HCT116 (cell line): ENCODE results near the gene SIK1. TPM values are rescaled to one million over a fixed set of nuclear protein-coding genes. Genes with fewer than 3 reads are reported as not detected.

Experiments used
- ATAC-seq: fragments of 200-7000 bp; cut with Tn5 transposase; 2 replicates; pipeline ENCODE4 v1.9.1; 2020; ENCODE audit warnings: mild to moderate bottlenecking, moderate library complexity
- BruUV-seq: library from RNA; stranded (reverse); fragments of 400-500 nt; replicated peaks from 2 replicates; lab custom pipeline; 2021; lab: Mats Ljungman, UMichigan
- CTCF ChIA-PET: fragments of 300-600 bp; sonication (Branson Sonifier 250); formaldehyde crosslinking; loops from one replicate; lab custom pipeline; 2021; ENCODE audit warnings: antibody characterized with exemption; lab: Charles Lee
- POLR2A ChIA-PET: fragments of 300-600, 350-600 bp; sonication (Branson Sonifier 250); formaldehyde crosslinking; loops from one replicate; lab custom pipeline; 2021; ENCODE audit warnings: antibody characterized with exemption; lab: Charles Lee
- RAD21 ChIA-PET, 2 experiments: fragments of 300-600 bp; sonication (Branson Sonifier 250); formaldehyde crosslinking; loops; one replicate each; lab custom pipeline; 2023; ENCODE audit warnings: low total read pairs in 2 of 2; ENCODE audit not compliant: uncharacterized antibody in 2 of 2, unreplicated experiment in 2 of 2, low non-redundant PET in 1 of 2; lab: Charles Lee
- DNase-seq: peaks from one replicate; pipeline ENCODE4 v3.0.0-alpha.2; 2010; ENCODE audit warnings: low read depth, low spot score
- H2AFZ ChIP-seq: fragments of 200-600 bp; shearing (Covaris generic), sonication (generic); 2 replicates; pipeline ENCODE4 v1.6.1; 2017; ENCODE audit warnings: low read depth, mixed run types, mixed read lengths, antibody characterized with exemption, low read length; ENCODE audit not compliant: poor library complexity, severe bottlenecking
- H3K27ac ChIP-seq: 2 replicates; pipeline ENCODE4 v1.5.1; 2012; ENCODE audit warnings: low read depth, low read length
- H3K27me3 ChIP-seq: fragments of 200-600 bp; sonication (generic); 2 replicates; pipeline ENCODE4 v1.6.1; 2016; ENCODE audit warnings: mixed run types, low read length, mixed read lengths; ENCODE audit not compliant: insufficient read depth
- H3K36me3 ChIP-seq, 2 experiments: fragments of 200-500 bp in 1 of 2; fragments of 200-600 bp in 1 of 2; sonication (Bioruptor generic) in 1 of 2; sonication (generic) in 1 of 2; 2 replicates each; pipeline versions ENCODE4 v1.5.1 to v1.6.1; 2014 to 2016; ENCODE audit warnings: low read length in 2 of 2, inconsistent platforms in 1 of 2, mixed read lengths in 1 of 2, mixed run types in 1 of 2; ENCODE audit not compliant: insufficient read depth in 2 of 2, control insufficient read depth in 1 of 2
- H3K4me1 ChIP-seq, 2 experiments: fragments of 200-600 bp in 1 of 2; sonication (generic) in 1 of 2; 2 replicates each; pipeline versions ENCODE4 v1.5.1 to v1.6.1; 2012 to 2017; ENCODE audit warnings: low read length in 2 of 2, inconsistent platforms in 1 of 2, mild to moderate bottlenecking in 1 of 2, mixed read lengths in 1 of 2, mixed run types in 1 of 2, moderate library complexity in 1 of 2; ENCODE audit not compliant: insufficient read depth in 2 of 2, control insufficient read depth in 1 of 2
- H3K4me2 ChIP-seq: fragments of 200-600 bp; sonication (generic); 2 replicates; pipeline ENCODE4 v1.6.1; 2017; ENCODE audit warnings: mixed run types, low read length, mixed read lengths
- H3K4me3 ChIP-seq, 2 experiments: fragments of 200-600 bp in 1 of 2; sonication (generic) in 1 of 2; replicated peaks in 1 of 2; 2 replicates each; pipeline ENCODE4 v1.5.1; 2011 to 2016; ENCODE audit warnings: low read length in 2 of 2, control low read depth in 1 of 2, low read depth in 1 of 2, mild to moderate bottlenecking in 1 of 2, mixed read lengths in 1 of 2, mixed run types in 1 of 2
- H3K79me2 ChIP-seq: fragments of 200-600 bp; sonication (generic); 2 replicates; pipeline ENCODE4 v1.6.1; 2017; ENCODE audit warnings: mild to moderate bottlenecking, mixed run types, low read length, moderate library complexity, mixed read lengths; ENCODE audit not compliant: insufficient read depth
- H3K9ac ChIP-seq: fragments of 200-600 bp; sonication (generic); 2 replicates; pipeline ENCODE4 v1.6.1; 2016; ENCODE audit warnings: low read length, mixed read lengths
- H3K9me2 ChIP-seq: fragments of 200-600 bp; sonication (generic), shearing (Covaris generic); 2 replicates; pipeline ENCODE4 v1.6.1; 2017; ENCODE audit warnings: mixed run types, mild to moderate bottlenecking, moderate library complexity; ENCODE audit not compliant: insufficient read depth
- H3K9me3 ChIP-seq, 2 experiments: fragments of 200-500 bp in 1 of 2; fragments of 200-600 bp in 1 of 2; sonication (Bioruptor generic) in 1 of 2; sonication (generic) in 1 of 2; 2 replicates each; pipeline ENCODE4 v1.6.1; 2014 to 2017; ENCODE audit warnings: low read length in 2 of 2, mixed read lengths in 2 of 2, inconsistent platforms in 1 of 2, low read depth in 1 of 2, mild to moderate bottlenecking in 1 of 2, mixed run types in 1 of 2, moderate library complexity in 1 of 2; ENCODE audit not compliant: control insufficient read depth in 1 of 2, insufficient read depth in 1 of 2
- H4K20me1 ChIP-seq: fragments of 200-600 bp; sonication (generic), shearing (Covaris generic); 2 replicates; pipeline ENCODE4 v1.6.1; 2017; ENCODE audit warnings: mixed run types, mild to moderate bottlenecking, moderate library complexity; ENCODE audit not compliant: insufficient read depth
- RAD21 ChIP-seq: IDR thresholded peaks from 2 replicates; pipeline ENCODE4 v1.6.1; 2012; ENCODE audit warnings: low read depth, mild to moderate bottlenecking
- REST ChIP-seq: IDR thresholded peaks from 2 replicates; pipeline ENCODE4 v1.6.1; 2012; ENCODE audit warnings: low read depth
- TCF7L2 ChIP-seq: IDR thresholded peaks from 2 replicates; pipeline ENCODE4 v1.7.0; 2011; ENCODE audit warnings: borderline replicate concordance, inconsistent platforms; ENCODE audit not compliant: insufficient read depth, insufficient read length; ENCODE audit errors: extremely low read depth
- ZBTB33 ChIP-seq: IDR thresholded peaks from 2 replicates; pipeline ENCODE4 v1.6.1; 2011; ENCODE audit warnings: mild to moderate bottlenecking, low read length, moderate library complexity; ENCODE audit not compliant: insufficient replicate concordance; ENCODE audit errors: extremely low read depth
- intact Hi-C: fragments of 100-400 bp; cut with micrococcal nuclease; formaldehyde crosslinking; loops from 2 replicates; pipeline ENCODE4 v1.10.0; 2022
- total RNA-seq: library from RNA; stranded (reverse); gene quantifications from one replicate; pipeline ENCODE4 v1.2.1, GENCODE V29; 2021; ENCODE audit not compliant: unreplicated experiment

The SIK1 gene
- total RNA-seq, 1 experiment from 2014 or later, result 14.7 TPM

GRCh38 chr21:43376478-43376882 lies 50.5 kb downstream of the SIK1 start:
- Histone ChIP-seq H3K9ac (no peak overlapping the region), H4K20me1 (no peaks in the 10 kb centered on the region), H2AFZ (no peak overlapping the region), H3K79me2 (no peaks in the 10 kb centered on the region), H3K36me3 (no peaks in the 10 kb centered on the region), H3K4me3 (no peak overlapping the region), H3K27ac (no peak overlapping the region), H3K9me3 (no peaks in the 10 kb centered on the region), H3K27me3 (no peaks in the 10 kb centered on the region), H3K9me2 (no peaks in the 10 kb centered on the region), H3K4me1 (no peaks in the 10 kb centered on the region), H3K4me2 (no peak overlapping the region)
- no peak for DNase-seq
- no TSS peak for BruUV-seq
- intact Hi-C loops, result no loop called here
- ChIA-PET RAD21 (no interaction called here), POLR2A (no interaction called here), CTCF (no interaction called here)
- TF ChIP-seq TCF7L2 (no peak), ZBTB33 (no peak), REST (no peak), RAD21 (no peak)
- no peak for ATAC-seq
